GM12878 (cell line): ENCODE results near the gene C1RL.

ENCODE experiments used
- CBX5 ChIP-seq: sonication (generic); IDR thresholded peaks from 2 replicates; pipeline ENCODE4 v1.6.1; 2016; ENCODE audit warnings: low read depth, moderate library complexity, mild to moderate bottlenecking, inconsistent platforms
- CTCF ChIP-seq, 3 experiments: IDR thresholded peaks in 2 of 3; conservative IDR thresholded peaks in 1 of 3; 2 replicates each; pipeline ENCODE4 v1.5.1; 2011; ENCODE audit warnings: low read depth in 3 of 3, low read length in 3 of 3, mild to moderate bottlenecking in 3 of 3, control low read depth in 2 of 3, moderate library complexity in 2 of 3, inconsistent platforms in 1 of 3, mixed read lengths in 1 of 3; ENCODE audit not compliant: control insufficient read depth in 2 of 3, insufficient read depth in 1 of 3; ENCODE audit errors: extremely low read depth in 1 of 3
- POLR2AphosphoS5 ChIP-seq: IDR thresholded peaks from 2 replicates; pipeline ENCODE4 v1.6.1; 2011; ENCODE audit warnings: mild to moderate bottlenecking, low read length, inconsistent platforms

DNA sequence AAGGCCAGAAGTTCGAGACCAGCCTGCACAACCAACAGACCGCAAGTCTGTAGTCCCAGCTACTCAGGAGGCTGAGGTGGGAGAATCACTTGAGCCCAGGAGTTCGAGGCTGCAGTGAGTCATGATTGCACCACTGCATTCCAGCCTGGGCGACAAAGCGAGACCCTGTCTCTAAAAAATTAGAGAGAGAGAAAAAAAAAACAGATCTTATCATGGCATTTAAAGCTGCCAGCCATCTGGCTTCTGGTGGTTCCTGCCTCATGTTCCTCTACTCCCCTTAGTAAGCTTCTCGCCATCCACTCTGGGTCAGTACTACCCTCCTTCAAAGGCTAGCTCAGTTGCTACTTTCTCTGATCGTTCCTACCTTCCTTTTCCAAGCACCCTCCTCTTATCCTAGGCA lies 37.2 kb upstream of the C1RL start:
- no peak for TF ChIP-seq CBX5
- no peak for TF ChIP-seq CTCF (IDR thresholded peaks at IDR 0.05 in 2 of 3, conservative IDR thresholded peaks at IDR 0.05 in 1 of 3; ENCODE audit: control insufficient read depth in 2 of 3, extremely low read depth in 1 of 3, insufficient read depth in 1 of 3, low read depth in 3 of 3, low read length in 3 of 3)
- TF ChIP-seq POLR2AphosphoS5, result no peak
